ENCODE results near the gene PPP6R1.

DNA sequence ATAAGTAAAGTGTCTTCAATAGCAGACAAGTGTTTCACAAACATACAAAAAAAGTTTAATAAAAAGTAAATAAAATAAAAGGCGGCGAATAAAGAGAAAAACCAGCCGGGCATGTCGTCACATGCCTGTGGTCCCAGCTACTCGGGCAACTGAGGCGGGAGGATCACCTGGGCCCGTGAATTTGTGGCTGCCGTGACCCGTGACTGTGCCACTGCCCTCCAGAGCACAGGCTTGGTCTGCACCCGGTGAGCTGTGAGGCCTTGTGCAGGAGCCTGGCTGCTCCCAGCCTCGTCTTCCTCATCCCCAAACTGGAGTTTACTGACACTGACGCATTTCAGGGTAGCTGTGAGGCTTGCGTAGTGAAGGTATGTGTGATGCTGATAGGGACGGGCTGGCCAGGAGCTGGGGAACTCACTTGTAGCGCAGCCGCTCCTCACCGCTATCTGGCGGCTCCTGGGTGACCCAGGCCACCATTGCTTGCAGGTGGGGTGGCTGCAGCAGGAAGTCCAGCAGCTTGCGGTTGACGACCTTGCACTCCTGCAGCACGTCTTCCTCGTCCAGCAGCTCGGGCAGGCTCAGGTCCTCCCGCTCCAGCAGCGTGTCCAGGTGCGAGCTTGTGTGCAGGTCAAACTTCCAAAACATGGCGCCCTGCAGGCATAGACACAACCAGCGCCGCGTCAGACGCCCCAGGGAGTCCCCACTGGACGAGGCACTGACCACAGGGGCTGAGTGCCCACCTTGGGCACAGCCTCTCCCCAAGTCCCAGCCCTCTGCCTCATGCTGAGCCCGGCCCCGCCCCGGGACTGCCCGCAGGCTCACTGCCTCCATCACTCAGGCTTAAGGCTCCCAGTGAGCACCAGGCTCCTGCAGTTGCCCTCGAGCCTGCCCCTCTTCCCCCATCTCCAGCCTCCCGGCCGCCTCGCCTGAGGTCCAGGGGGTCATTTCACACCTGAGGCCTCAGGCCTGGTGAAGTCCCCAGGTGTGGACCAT lies 12.1 kb downstream of the PPP6R1 start:
- TF ChIP-seq POLR2A (IDR thresholded peaks at IDR 0.05), result no peak
- TF ChIP-seq, protein P1, sequence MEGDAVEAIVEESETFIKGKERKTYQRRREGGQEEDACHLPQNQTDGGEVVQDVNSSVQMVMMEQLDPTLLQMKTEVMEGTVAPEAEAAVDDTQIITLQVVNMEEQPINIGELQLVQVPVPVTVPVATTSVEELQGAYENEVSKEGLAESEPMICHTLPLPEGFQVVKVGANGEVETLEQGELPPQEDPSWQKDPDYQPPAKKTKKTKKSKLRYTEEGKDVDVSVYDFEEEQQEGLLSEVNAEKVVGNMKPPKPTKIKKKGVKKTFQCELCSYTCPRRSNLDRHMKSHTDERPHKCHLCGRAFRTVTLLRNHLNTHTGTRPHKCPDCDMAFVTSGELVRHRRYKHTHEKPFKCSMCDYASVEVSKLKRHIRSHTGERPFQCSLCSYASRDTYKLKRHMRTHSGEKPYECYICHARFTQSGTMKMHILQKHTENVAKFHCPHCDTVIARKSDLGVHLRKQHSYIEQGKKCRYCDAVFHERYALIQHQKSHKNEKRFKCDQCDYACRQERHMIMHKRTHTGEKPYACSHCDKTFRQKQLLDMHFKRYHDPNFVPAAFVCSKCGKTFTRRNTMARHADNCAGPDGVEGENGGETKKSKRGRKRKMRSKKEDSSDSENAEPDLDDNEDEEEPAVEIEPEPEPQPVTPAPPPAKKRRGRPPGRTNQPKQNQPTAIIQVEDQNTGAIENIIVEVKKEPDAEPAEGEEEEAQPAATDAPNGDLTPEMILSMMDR (IDR thresholded peaks at IDR 0.05), result no peak

Data from vagina (tissue), 2 donors.